Activated CD8-positive, alpha-beta memory T cell treated with anti-CD3 and anti-CD28 coated beads, Interleukin-2, amount 50 U/mL, for 24 hours (primary cell): Measurements from ENCODE around the gene AMBRA1.
"Not testable (repeated sequence)": the region's sequence is repeated elsewhere in the genome, so short reads cannot be mapped to it uniquely, and the experiment has no call there.

ENCODE experiments used
- DNase-seq: peaks from one replicate; pipeline ENCODE4 v3.0.0-alpha.2; 2020; ENCODE audit errors: extremely low read depth

AMBRA1 gene

GRCh38 chr11:46383404-46383758 lies 210.4 kb downstream of the AMBRA1 start:
- no peak for DNase-seq

GRCh38 chr11:46382646-46383403 lies 211.0 kb downstream of the AMBRA1 start:
- DNase-seq: no peak

- no peak for DNase-seq
These were observed 211.8 kb downstream of the AMBRA1 start for GRCh38 chr11:46381819-46382645.

- no peak for DNase-seq
These were observed 212.6 kb downstream of the AMBRA1 start, which contains the start of gene MDK for GRCh38 chr11:46381048-46381818. TSS of gene MDK (plus strand) at chr11:46381669. CDS start at chr11:46382058, 389 bp downstream.

GRCh38 chr11:46380340-46381047 lies 213.3 kb downstream of the AMBRA1 start:
- DNase-seq: no peak

GRCh38 chr11:46379482-46380293 lies 214.1 kb downstream of the AMBRA1 start:
- not testable (repeated sequence) for DNase-seq

- DNase-seq: no peak
These were observed 214.9 kb downstream of the AMBRA1 start for GRCh38 chr11:46378811-46379481.

- DNase-seq: no peak
These were observed 215.5 kb downstream of the AMBRA1 start for GRCh38 chr11:46378296-46378695.

GRCh38 chr11:46377831-46378230 lies 216.0 kb downstream of the AMBRA1 start:
- no peak for DNase-seq

GRCh38 chr11:46377290-46377689 lies 216.5 kb downstream of the AMBRA1 start:
- no peak for DNase-seq

GRCh38 chr11:46376258-46377050 lies 217.4 kb downstream of the AMBRA1 start:
- DNase-seq: no peak

GRCh38 chr11:46375392-46376101 lies 218.3 kb downstream of the AMBRA1 start:
- no peak for DNase-seq

- DNase-seq: no peak
These were observed 219.0 kb downstream of the AMBRA1 start for GRCh38 chr11:46374815-46375214.

GRCh38 chr11:46373787-46374740 lies 219.8 kb downstream of the AMBRA1 start:
- DNase-seq: no peak

GRCh38 chr11:46372501-46372900 lies 221.3 kb downstream of the AMBRA1 start:
- not testable (repeated sequence) for DNase-seq

GRCh38 chr11:46372086-46372485 lies 221.7 kb downstream of the AMBRA1 start:
- DNase-seq: no peak

GRCh38 chr11:46371262-46371661 lies 222.6 kb downstream of the AMBRA1 start:
- not testable (repeated sequence) for DNase-seq
